GM19240 (cell line): ENCODE results near the gene MRPL24.

Experiments used
- DNase-seq: peaks from one replicate; pipeline ENCODE4 v3.0.0; 2011; ENCODE audit warnings: low spot score; ENCODE audit not compliant: insufficient read length

MRPL24 gene

GRCh38 chr1:156692925-156693847, 47.7 kb downstream of the MRPL24 start:
- DNase-seq = no peak

GRCh38 chr1:156692441-156692924, 48.4 kb downstream of the MRPL24 start:
- DNase-seq = no peak

- no peak for DNase-seq
These were observed 49.0 kb downstream of the MRPL24 start for GRCh38 chr1:156691665-156692440.

GRCh38 chr1:156691191-156691590, 49.7 kb downstream of the MRPL24 start:
- no peak for DNase-seq

GRCh38 chr1:156690675-156691036, 50.2 kb downstream of the MRPL24 start:
- no peak for DNase-seq

- no peak for DNase-seq
These were observed 50.8 kb downstream of the MRPL24 start for GRCh38 chr1:156689953-156690674.

- peak; percentile 91 for DNase-seq
These were observed 51.6 kb downstream of the MRPL24 start for GRCh38 chr1:156689035-156689952.
